Measurements from ENCODE around the gene FDXR. TPM values are rescaled to one million over a fixed set of nuclear protein-coding genes. Genes with fewer than 3 reads are reported as not detected.
A peak's percentile ranks its signal among the peaks of the same experiment; 100 is the strongest.

FDXR gene
- total and polyA plus RNA-seq, 9 of the 15 experiments (the other 6 are each of a cell fraction or from before 2014, with no cell fraction given), result 0.89 to 70.7 (median 30.9) TPM

DNA sequence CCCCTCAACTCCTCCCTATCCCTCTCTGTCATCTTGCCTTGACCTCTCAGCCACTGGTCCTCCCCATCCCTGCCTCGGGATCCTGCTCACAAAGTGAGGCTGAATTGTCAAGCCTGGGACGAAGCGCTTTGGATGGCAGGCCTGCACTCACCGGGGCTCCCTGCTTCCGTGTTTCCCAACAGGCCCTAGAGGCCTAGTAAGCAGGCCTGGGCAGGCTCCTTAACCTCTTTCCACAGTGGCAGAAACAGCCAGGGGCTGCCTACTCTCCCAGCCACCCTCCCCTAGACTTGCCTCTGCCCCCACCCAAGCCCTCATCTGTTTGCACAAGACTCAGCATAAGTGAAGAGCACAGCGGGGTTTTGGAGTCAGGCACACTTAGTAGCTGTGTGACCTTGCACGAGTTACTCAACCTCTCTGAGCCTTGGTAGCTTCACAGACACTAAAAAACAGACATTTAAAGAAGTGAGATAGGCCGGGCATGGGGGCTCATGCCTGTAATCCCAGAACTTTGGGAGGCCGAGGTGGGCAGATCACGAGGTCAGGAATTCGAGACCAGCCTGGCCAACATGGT, 25.7 kb upstream of the FDXR start (continued):
- TF ChIP-seq USF2 (CRISPR knock-in tag; IDR thresholded peaks at IDR 0.05) (no peak), GATAD2B (IDR thresholded peaks at IDR 0.05; ENCODE audit: borderline replicate concordance) (no peak), ZNF212 (CRISPR knock-in tag; IDR thresholded peaks at IDR 0.05) (no peak), RCOR1 (IDR thresholded peaks at IDR 0.05; ENCODE audit: borderline replicate concordance in 1 of 2, low read depth in 2 of 2, low read length in 2 of 2) (no peak), SNIP1 (IDR thresholded peaks at IDR 0.05; ENCODE audit: low read depth) (no peak), HNRNPUL1 (IDR thresholded peaks at IDR 0.05; ENCODE audit: low read length) (no peak), CBX8 (IDR thresholded peaks at IDR 0.05; ENCODE audit: borderline replicate concordance, extremely low read depth, low read depth, low read length, poor library complexity, severe bottlenecking) (no peak), STAG1 (CRISPR knock-in tag; IDR thresholded peaks at IDR 0.05; ENCODE audit: borderline replicate concordance) (no peak), DNMT1 (IDR thresholded peaks at IDR 0.05) (no peak), BCOR (IDR thresholded peaks at IDR 0.05) (peak; percentile 90), HDAC2 (IDR thresholded peaks at IDR 0.05) (peak; percentile 23; the same call in 1 of the 2 replicates), ESRRB (CRISPR knock-in tag; IDR thresholded peaks at IDR 0.05; ENCODE audit: borderline replicate concordance) (no peak), GABPB2 (CRISPR knock-in tag; conservative IDR thresholded peaks at IDR 0.05) (no peak), ZNF318 (IDR thresholded peaks at IDR 0.05; ENCODE audit: borderline replicate concordance in 1 of 2, low read depth in 1 of 2) (no peak), ZNF316 (IDR thresholded peaks at IDR 0.05) (no peak), ERF (CRISPR knock-in tag; IDR thresholded peaks at IDR 0.05) (no peak), KDM1A (IDR thresholded peaks at IDR 0.05) (peak; percentile 49 to 69; a peak in 3 of 4 replicates), GTF2B (IDR thresholded peaks at IDR 0.05; ENCODE audit: extremely low read depth, insufficient read length) (no peak), L3MBTL2 (IDR thresholded peaks at IDR 0.05) (no peak), CHD1 (IDR thresholded peaks at IDR 0.05; ENCODE audit: low read length) (no peak)
